ENCODE results near the gene POPDC2.

DNA sequence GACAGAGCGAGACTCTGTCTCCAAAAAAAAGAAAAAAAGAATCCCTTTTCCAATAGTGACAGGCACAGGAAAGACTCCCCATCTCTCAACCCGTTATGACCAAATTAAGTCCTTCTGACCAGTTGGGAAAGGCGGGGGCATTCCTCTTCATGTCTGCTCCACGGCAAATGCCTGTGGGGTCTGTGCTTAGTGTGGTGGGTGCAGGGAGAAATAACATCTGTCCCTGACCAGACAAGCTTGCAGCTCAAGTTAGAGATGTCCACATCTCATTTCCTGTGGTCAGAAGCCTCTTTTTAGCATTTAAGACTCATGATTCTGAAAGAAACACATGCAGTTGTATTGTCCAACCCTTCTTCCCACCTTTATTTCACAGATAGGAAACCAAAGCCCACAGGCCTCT is 46.5 kb downstream of the POPDC2 start:
- TF ChIP-seq, protein P1, sequence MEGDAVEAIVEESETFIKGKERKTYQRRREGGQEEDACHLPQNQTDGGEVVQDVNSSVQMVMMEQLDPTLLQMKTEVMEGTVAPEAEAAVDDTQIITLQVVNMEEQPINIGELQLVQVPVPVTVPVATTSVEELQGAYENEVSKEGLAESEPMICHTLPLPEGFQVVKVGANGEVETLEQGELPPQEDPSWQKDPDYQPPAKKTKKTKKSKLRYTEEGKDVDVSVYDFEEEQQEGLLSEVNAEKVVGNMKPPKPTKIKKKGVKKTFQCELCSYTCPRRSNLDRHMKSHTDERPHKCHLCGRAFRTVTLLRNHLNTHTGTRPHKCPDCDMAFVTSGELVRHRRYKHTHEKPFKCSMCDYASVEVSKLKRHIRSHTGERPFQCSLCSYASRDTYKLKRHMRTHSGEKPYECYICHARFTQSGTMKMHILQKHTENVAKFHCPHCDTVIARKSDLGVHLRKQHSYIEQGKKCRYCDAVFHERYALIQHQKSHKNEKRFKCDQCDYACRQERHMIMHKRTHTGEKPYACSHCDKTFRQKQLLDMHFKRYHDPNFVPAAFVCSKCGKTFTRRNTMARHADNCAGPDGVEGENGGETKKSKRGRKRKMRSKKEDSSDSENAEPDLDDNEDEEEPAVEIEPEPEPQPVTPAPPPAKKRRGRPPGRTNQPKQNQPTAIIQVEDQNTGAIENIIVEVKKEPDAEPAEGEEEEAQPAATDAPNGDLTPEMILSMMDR (IDR thresholded peaks at IDR 0.05) = no peak
- TF ChIP-seq POLR2AphosphoS5 (IDR thresholded peaks at IDR 0.05) (no peak), POLR2A (IDR thresholded peaks at IDR 0.05; ENCODE audit: low read depth) (no peak)
